Stimulated activated CD4-positive, alpha-beta T cell treated with anti-CD3 and anti-CD28 coated beads, Interleukin-4, amount 100 ng/mL, for 48 hours (primary cell): Measurements from ENCODE around the gene KLRC2.
"Not testable (repeated sequence)": the region's sequence is repeated elsewhere in the genome, so short reads cannot be mapped to it uniquely, and the experiment has no call there.

Experiments
- DNase-seq, 2 donors: peaks; one replicate each; pipeline ENCODE4 v3.0.0-alpha.2; 2020; ENCODE audit warnings: low read depth in 2 of 2

KLRC2 gene

DNA sequence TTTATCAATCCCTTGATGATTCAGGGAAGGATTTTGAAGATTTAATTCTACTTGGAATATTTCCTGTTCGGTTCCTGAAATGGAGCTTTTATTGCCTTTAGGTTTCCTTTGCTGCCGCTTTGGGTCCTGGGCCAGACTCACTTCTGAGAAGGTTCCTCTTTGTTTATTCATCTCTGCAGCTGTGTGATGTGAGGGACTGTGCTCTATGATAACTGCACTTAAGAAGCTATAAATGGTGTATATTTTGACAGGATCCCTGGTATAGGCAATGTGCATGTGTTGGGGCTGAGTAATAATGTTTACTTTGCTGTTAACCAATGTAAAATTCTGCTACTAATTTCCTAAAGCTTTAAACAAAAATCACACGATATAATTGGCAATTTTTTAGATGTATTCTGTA lies at the start of gene KLRC2:
TSS of gene KLRC2 (minus strand) at position 195 of the 400 bp plus-strand sequence. CDS start at position 171, 24 bp downstream.
- DNase-seq, result not testable (repeated sequence)

DNA sequence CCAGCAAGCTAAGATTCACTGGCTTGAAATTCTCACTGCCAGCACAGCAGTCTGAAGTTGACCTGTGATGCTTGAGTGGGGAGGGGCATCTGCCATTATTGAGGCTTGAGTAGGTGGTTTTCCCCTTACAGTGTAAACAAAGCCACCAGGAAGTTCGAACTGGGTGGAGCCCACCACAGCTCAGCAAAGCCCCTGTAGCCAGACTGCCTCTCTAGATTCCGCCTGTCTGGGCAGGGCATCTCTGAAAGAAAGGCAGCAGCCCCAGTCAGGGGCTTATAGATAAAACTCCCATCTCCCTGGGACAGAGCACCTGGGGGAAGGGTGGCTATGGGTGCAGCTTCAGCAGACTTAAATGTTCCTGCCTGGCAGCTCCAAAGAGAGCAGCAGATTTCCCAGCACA lies 46.1 kb upstream of the KLRC2 start:
- not testable (repeated sequence) for DNase-seq

DNA sequence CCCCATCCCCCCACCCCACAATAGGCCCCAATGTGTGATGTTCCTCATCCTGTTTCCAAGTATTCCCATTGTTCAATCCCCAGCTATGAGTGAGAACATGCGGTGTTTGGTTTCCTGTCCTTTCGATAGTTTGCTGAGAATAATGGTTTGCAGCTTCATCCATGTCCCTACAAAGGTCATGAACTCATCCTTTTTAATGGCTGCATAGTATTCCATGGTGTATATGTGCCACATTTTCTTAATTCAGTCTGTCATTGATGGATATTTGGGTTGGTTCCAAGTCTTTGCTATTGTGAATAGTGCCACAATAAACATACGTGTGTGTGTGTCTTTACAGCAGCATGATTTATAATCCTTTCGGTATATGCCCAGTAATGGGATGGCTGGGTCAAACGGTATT lies 37.0 kb upstream of the KLRC2 start:
- not testable (repeated sequence) for DNase-seq

DNA sequence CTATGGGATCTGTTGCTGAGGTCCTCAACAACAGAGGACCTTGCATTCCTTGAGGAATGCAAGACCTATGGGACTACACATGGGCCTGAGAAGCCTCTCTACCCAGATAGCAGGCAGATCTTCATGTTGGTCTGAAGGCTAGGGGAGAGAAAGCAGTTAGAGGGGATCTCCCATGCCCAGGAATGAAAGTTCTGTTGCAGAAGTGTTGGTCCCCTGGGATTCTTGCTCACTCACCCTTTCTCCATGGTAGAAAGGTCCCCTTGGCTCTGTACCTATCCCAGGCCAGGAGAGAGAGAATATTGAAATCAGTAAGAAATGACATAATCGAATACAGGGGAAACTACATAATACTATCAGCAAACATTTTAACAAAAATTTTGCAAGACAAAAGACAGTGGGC lies 33.9 kb upstream of the KLRC2 start:
- no peak for DNase-seq

DNA sequence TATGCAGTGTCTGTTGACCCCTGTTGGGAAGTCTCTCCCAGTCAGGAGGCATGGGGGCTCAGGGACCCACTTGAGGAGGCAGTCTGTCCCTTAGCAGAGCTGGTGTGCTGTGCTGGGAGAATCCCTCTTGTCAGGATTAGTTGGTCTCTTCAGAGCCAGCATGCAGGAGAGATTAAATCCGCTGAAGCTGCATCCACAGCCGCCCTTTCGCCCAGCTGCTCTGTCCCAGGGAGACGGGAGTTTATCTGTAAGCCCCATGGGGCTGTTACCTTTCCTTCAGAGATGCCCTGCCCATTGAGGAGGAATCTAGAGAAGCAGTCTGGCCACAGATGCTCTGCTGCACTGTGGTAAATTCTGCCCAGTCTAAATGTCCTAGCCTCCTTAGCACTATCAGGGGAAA lies 30.5 kb upstream of the KLRC2 start:
- DNase-seq, result no peak

DNA sequence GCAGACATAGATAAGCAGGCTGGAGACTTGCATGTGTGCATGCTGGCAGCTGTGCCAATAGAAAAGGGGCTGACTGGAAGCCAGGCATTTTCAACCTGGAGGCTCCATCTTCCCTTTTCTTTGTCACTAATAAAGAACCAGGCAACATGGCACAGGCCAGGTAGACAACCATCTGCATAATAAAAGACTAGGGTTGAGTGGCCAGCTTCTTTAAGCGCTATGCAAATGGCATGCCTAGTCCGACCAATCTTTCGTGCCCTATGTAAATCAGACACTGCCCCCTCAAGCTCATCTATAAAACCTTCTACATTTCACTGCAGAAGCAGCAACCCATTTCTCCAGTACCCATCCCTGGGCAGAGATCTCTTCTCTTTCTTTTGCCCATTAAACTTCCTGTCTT lies 21.9 kb upstream of the KLRC2 start:
- DNase-seq, result no peak

DNA sequence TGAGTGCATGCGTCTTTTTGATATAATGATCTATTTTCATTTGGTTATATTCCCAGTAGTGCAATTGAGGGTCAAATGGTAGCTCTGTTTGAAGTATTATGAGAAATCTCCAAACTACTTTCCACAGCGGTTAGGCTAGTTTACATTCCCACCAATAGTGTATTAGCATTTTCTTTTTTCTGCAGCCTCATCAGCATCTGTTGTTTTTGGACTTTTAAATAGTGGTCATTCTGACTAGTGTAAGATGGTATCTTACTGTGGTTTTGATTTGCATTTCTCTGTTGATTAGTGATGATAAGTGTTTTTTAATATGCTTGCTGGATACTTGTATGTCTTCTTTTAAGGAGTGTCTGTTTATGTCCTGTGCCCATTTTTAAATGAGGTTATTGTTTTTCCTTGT lies 21.0 kb upstream of the KLRC2 start:
- DNase-seq, result no peak

DNA sequence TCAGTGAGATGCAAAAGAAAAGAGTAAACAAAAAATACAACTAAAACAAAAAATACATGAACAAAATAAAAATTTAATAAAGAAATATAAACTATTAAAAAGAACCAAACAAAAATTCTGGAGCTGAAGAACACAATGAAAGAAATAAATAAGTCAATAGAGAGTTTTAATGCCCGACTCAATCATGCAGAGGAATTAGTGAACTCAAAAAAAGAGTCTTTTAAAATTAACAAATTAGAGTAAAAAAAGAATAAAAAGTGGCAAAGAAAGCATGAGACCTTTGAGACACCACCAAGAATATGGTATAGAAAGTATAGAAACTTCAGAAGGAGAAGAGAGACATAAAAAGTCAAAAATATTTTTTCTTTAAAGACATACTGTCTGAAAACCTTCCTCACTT lies 20.0 kb upstream of the KLRC2 start:
- DNase-seq, result no peak

DNA sequence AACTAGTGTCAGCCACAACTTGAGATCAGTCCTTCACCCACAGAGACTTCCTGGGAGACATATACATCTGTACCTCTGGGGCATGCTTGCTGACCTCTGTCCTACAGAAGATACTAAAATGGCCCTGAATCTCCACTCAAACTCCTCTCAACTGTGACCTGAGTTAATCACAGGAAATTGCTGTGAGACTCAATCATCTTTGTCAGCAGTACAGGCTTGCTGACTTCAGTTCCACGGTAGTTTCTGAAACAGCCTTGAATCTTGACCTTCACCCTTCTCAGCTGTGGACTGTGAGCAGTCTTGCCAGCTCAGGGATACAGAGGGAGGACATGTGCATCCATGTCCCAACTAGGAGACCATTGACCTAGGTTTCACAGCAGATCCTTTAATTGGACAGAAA lies 18.7 kb upstream of the KLRC2 start:
- no peak for DNase-seq

DNA sequence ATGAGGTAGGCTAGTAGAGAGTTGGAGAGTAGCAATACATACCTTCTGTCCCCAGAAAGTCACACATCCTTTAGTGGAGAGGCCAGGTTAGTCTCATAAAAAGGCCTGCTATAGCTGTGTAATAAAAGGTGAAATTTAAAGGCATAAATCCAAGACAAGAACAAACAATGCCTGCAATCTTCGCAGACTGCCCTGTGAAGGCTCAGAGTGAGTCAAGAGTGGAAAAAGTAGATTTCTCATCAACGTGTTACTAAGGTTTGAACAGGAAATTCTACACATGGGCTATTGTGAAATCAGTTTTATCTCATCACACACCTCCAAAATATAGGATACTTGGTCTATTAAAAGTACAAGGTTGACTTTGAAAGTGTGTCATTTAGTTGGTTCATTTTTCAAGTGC lies 17.3 kb upstream of the KLRC2 start, which contains the start of gene KLRC1:
TSS of gene KLRC1 (minus strand) at position 222 of the 400 bp plus-strand sequence. CDS start 2,221 bp downstream, outside the sequence.
- no peak for DNase-seq

DNA sequence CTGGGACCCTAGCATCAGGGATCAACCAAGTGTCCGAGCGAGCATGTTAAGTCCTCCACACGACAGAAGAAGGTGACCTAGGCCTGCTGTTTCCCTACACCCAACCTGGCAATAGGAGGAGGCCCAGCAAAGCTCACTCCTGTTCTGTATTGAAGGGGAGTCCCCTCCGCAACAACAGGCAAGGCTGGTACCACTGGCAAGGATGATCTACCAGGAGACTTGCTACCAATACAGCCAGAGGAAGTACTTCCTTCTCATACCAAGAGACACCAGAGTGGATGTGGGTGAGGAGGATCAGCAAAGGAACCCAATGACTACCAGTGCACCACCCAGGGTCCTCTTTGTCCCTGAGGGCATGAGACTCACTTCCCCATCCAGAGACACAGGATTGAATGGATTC lies 12.4 kb upstream of the KLRC2 start:
- DNase-seq, result no peak

DNA sequence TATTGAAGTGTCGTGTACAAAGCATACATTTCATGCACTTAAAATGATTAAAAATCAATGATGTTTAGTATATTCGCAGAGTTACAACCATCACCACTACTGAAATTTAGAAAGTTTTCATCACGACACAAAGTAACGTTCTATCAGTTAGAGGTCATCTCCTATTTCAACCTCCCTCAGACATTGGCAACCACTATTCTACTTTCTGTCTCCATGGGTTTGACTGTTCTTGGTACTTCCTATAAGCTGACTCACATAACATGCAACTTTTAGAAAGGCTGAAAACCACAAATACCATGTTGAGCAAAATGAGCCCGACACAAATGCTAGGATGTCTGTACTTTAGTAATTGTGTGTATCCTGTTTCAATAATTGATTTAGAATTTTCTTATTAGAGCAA lies 10.2 kb upstream of the KLRC2 start:
- DNase-seq, result not testable (repeated sequence)

DNA sequence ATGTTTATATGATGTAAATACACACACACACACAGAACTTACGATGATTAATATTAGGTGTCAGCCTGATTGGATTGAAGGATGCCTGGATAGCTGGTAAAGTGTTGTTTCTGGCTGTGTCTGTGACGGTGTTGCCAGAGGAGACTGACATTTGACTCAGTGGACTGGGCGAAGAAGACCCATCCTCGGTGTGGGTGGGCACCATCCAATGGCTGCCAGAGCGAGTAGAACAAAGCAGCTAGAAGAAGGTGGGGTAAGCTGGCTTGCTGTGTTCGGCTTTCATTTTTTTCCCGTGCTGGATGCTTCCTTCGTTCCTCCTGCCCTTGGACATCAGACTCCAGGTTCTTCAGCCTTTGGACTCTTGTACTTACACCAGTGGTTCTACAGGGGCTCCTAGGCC lies 5.3 kb upstream of the KLRC2 start:
- not testable (repeated sequence) for DNase-seq

DNA sequence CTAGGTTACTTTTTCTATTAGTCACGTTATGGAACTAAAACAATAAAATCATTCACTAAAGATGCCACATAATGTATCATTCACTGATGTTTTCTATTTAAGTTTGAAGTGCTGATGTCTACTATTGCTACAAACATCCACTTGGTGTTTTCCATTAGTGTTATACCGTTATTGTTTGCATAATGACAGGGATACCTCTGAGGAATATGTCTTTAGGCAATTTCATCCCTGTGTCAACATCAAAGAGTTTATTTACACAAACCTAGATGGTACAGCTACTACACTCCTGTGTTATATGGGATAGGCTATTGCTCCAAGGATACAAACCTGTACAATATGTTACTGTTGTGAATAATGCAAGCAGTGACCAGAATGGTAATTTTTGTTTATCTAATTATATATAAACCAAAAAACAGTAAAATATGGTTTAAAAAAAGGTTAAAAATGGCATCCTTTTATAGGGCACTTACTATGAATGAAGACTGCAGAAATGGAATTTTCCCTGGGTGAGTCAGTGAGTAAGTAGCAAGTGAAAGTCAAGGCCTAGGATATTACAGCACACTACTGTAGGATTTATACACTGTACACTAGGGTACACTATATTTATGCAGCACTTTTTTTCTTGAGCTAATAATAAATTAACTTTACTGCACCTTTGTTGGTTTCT lies 3.9 kb upstream of the KLRC2 start:
- DNase-seq, result not testable (repeated sequence)

DNA sequence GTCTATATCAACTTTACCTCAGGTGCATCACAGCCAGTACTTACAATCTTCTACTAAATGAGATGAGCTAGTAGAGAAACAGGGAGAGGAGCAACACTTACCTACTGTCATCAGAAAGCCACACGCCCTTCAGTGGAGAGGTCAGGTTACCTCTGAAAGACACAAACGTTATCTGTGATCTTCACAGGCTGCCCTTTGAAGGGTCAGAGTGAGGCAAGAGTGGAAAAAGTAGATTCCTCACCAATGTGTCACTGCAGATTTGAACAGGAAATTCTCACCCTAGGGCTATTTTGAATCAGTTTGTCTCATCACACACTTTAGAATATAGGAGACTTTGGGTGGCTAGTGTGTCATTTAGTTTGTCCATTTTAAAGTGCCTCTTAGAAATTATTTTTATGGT lies 1.8 kb upstream of the KLRC2 start:
- DNase-seq, result not testable (repeated sequence)

DNA sequence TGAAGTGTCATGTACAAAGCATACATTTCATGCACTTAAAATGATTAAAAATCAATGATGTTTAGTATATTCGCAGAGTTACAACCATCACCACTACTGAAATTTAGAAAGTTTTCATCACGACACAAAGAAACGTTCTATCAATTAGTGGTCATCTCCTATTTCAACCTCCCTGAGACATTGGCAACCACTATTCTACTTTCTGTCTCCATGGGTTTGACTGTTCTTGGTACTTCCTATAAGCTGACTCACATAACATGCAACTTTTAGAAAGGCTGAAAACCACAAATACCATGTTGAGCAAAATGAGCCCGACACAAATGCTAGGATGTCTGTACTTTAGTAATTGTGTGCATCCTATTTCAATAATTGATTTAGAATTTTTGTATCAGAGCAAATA lies 5.2 kb downstream of the KLRC2 start:
- not testable (repeated sequence) for DNase-seq

DNA sequence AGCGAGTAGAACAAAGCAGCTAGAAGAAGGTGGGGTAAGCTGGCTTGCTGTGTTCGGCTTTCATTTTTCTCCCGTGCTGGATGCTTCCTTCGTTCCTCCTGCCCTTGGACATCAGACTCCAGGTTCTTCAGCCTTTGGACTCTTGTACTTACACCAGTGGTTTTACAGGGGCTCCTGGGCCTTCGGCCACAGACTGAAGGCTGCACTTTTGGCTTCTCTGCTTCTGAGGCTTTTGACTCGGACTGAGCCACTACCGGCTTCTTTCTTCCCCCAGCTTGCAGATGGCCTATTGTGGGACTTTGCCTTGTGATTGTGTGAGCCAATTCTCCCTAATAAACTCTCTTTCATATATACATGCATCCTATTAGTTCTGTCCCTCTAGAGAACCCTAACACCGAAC lies 9.9 kb downstream of the KLRC2 start:
- not testable (repeated sequence) for DNase-seq

DNA sequence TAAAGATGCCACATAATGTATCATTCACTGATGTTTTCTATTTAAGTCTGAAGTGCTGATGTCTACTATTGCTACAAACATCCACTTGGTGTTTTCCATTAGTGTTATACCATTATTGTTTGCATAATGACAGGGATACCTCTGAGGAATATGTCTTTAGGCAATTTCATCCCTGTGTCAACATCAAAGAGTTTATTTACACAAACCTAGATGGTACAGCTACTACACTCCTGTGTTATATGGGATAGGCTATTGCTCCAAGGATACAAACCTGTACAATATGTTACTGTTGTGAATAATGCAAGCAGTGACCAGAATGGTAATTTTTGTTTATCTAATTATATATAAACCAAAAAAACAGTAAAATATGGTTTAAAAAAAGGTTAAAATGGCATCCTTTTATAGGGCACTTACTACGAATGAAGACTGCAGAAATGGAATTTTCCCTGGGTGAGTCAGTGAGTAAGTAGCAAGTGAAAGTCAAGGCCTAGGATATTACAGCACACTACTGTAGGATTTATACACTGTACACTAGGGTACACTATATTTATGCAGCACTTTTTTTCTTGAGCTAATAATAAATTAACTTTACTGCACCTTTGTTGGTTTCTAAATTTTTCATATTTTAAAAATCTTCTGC lies 11.4 kb downstream of the KLRC2 start:
- DNase-seq, result not testable (repeated sequence)

DNA sequence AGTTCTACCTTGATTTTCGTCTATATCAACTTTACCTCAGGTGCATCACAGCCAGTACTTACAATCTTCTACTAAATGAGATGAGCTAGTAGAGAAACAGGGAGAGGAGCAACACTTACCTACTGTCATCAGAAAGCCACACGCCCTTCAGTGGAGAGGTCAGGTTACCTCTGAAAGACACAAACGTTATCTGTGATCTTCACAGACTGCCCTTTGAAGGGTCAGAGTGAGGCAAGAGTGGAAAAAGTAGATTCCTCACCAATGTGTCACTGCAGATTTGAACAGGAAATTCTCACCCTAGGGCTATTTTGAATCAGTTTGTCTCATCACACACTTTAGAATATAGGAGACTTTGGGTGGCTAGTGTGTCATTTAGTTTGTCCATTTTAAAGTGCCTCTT lies 13.7 kb downstream of the KLRC2 start:
- not testable (repeated sequence) for DNase-seq

DNA sequence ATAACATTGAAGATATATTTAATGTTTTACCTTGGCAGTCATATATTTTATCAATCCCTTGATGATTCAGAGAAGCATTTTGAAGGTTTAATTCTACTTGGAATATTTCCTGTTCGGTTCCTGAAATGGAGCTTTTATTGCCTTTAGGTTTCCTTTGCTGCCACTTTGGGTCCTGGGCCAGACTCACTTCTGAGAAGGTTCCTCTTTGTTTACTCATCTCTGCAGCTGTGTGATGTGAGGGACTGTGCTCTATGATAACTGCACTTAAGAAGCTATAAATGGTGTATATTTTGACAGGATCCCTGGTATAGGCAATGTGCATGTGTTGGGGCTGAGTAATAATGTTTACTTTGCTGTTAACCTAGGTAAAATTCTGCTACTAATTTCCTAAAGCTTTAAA lies 15.5 kb downstream of the KLRC2 start, which contains the start of gene KLRC3:
TSS of gene KLRC3 (minus strand) at position 262 of the 400 bp plus-strand sequence. CDS start at position 217, 45 bp downstream.
- DNase-seq, result not testable (repeated sequence)

DNA sequence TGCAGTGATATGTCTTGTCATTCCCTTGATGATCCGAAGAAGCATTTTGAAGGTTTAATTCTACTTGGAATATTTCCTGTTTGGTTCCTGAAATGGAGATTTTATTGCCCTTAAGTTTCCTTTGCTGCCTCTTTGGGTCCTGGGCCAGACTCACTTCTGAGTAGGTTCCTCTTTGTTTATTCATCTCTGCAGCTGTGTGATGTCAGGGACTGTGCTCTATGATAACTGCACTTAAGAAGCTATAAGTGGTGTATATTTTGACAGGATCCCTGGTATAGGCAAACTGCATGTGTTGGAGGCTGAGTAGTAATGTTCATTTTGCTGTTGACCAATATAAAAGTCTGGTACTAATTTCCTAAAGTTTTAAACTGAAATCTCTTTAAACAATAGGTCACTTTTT lies 26.4 kb downstream of the KLRC2 start, which contains the start of gene KLRC4:
TSS of gene KLRC4 (minus strand) at position 366 of the 400 bp plus-strand sequence. CDS start at position 184, 182 bp downstream.
- DNase-seq, result no peak

DNA sequence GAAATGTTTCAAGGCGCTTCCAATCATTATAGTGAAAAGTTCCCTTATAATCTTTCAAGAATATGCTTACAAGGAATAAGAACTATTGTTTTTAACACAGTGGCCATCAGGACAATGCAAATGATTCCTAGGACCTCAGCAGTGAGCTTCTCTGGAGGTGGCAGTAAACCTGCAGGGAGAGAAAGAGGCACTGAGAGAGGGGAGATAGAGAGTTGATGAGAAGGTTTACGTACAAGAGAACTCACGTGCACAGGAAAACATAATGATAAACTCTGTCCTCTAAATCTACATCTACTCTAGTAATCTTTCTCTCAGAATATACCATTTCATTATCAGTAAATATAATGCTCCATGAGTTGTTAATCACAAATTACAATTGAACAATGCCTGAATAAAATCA lies 27.0 kb downstream of the KLRC2 start:
- DNase-seq, result no peak

DNA sequence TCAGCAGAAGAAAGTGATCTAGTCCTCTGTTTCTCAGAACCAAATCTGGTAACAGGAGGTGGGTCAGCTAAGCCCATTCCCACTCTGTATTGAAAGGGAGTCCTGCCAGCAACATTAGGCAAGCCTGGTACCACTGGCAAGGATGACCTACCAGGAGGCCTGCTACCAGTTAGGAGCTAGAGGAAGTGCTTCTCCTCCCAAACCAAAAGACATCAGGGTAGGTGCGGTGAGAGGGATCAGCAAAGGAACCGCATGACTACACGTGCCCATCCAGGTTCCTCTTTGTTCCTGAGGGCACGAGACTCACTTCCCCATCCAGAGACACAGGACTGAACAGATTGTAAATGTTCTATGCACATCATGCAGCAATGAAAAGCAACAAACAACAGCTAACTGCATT lies 29.1 kb downstream of the KLRC2 start:
- DNase-seq, result no peak
